ENCODE measurements around the gene ACSL5. TPM values are rescaled to one million over a fixed set of nuclear protein-coding genes. Genes with fewer than 3 reads are reported as not detected.

Gene ACSL5
- total RNA-seq, 1 experiment from 2014 or later, result not detected

DNA sequence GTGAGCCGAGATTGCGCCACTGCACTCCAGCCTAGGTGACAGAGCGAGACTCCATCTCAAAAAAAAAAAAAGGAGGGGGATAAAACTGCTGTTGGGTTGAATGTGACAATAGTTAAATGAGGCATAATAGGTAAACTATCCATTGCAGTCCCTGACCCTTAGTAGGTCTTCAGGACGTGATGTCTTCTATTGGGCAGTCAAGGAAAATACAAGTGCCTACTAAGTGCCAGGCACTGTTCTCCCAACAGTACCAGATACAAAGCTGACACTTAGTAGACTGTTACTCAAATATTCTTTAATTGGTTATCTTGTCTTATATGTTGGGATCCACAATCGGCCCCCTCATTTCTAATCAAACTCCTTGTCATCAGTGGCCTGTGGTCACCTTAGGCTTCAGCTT, 27.1 kb upstream of the ACSL5 start:
- no peaks in the 10 kb centered on the region for H3K79me2 ChIP-seq (ENCODE audit: insufficient read depth, low read length)
- no peak overlapping the region for H4K91ac ChIP-seq (ENCODE audit: insufficient read length, low read depth, low read length)
- H2BK15ac ChIP-seq (ENCODE audit: low read depth, low read length), result no peak overlapping the region
- no peak overlapping the region for H3K56ac ChIP-seq (ENCODE audit: insufficient read length, low read depth, low read length)
- no peak overlapping the region for H2BK5ac ChIP-seq (ENCODE audit: insufficient read length, low read length)
- no peak overlapping the region for H3K4me2 ChIP-seq (ENCODE audit: insufficient read depth, insufficient read length, low read length)
- Mint-ChIP-seq H3K9me3 (no peaks in the 10 kb centered on the region; a peak in 1 of 5 replicates), H3K4me3 (no peak overlapping the region), H3K27me3 (ENCODE audit: low read depth) (peaks cover 2% of the 10 kb centered on the region; the same call in 1 of the 2 replicates), H3K4me1 (peaks cover 0 to 3% of the 10 kb centered on the region in 2 experiments; a peak in 1 of 4 replicates), H3K27ac (no peak overlapping the region), H3K36me3 (ENCODE audit: insufficient read depth in 1 of 3, low read depth in 3 of 3) (no peaks in the 10 kb centered on the region; a peak in 1 of 7 replicates)
- no peak overlapping the region for H3K9ac ChIP-seq (ENCODE audit: extremely low read depth, insufficient read length, low read length)
- TF ChIP-seq, protein P1, sequence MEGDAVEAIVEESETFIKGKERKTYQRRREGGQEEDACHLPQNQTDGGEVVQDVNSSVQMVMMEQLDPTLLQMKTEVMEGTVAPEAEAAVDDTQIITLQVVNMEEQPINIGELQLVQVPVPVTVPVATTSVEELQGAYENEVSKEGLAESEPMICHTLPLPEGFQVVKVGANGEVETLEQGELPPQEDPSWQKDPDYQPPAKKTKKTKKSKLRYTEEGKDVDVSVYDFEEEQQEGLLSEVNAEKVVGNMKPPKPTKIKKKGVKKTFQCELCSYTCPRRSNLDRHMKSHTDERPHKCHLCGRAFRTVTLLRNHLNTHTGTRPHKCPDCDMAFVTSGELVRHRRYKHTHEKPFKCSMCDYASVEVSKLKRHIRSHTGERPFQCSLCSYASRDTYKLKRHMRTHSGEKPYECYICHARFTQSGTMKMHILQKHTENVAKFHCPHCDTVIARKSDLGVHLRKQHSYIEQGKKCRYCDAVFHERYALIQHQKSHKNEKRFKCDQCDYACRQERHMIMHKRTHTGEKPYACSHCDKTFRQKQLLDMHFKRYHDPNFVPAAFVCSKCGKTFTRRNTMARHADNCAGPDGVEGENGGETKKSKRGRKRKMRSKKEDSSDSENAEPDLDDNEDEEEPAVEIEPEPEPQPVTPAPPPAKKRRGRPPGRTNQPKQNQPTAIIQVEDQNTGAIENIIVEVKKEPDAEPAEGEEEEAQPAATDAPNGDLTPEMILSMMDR (conservative IDR thresholded peaks at IDR 0.05), result no peak
- H2BK20ac ChIP-seq (ENCODE audit: low read depth, low read length, poor library complexity, severe bottlenecking), result no peak overlapping the region
- no peak overlapping the region for H4K5ac ChIP-seq (ENCODE audit: insufficient read length, low read depth, low read length)
- H3K79me1 ChIP-seq (ENCODE audit: insufficient read depth, low read depth, low read length, poor library complexity, severe bottlenecking), result no peaks in the 10 kb centered on the region
- H3K14ac ChIP-seq (ENCODE audit: insufficient read depth, low read length), result no peak overlapping the region
- no peak overlapping the region for H3T11ph ChIP-seq (ENCODE audit: low read length)
- DNase-seq, result no peak
- H2AFZ ChIP-seq (ENCODE audit: low read length), result no peak overlapping the region
- no peaks in the 10 kb centered on the region for H3K9me3 ChIP-seq (ENCODE audit: control insufficient read depth, low read depth, low read length)
- no peak overlapping the region for H3K27ac ChIP-seq (ENCODE audit: insufficient read length, low read depth, low read length)
- no CpG with 5 or more reads among the region's 5 CpGs for WGBS (ENCODE audit: extremely low coverage, insufficient read length, low lambda C conversion rate)
- H3K4me1 ChIP-seq (ENCODE audit: insufficient read depth, low read length), result no peaks in the 10 kb centered on the region
- no peak overlapping the region for H3K23ac ChIP-seq (ENCODE audit: insufficient read length, low read depth, low read length)
- H3K23me2 ChIP-seq (ENCODE audit: insufficient read length, low read depth, low read length, poor library complexity, severe bottlenecking), result no peaks in the 10 kb centered on the region
- no peak overlapping the region for H2BK120ac ChIP-seq (ENCODE audit: low read depth, low read length, poor library complexity, severe bottlenecking)
- no peak overlapping the region for H3K18ac ChIP-seq (ENCODE audit: insufficient read length, low read depth, low read length)
- H4K20me1 ChIP-seq (ENCODE audit: control insufficient read depth, insufficient read depth, insufficient read length), result no peaks in the 10 kb centered on the region
- H3K27me3 ChIP-seq (ENCODE audit: insufficient read depth, low read length), result no peaks in the 10 kb centered on the region; the same call in 1 of the 2 replicates
- no peak overlapping the region for H2BK12ac ChIP-seq (ENCODE audit: insufficient read length, low read depth, low read length)
- H2AK5ac ChIP-seq (ENCODE audit: insufficient read length, low read length), result no peak overlapping the region
- H4K8ac ChIP-seq (replicated peaks; ENCODE audit: insufficient read length, low read depth, low read length), result no peak overlapping the region
- no peak overlapping the region for H3K4ac ChIP-seq (ENCODE audit: low read depth, low read length)

All from H9 (cell line).